Measurements from ENCODE around the gene EDNRA.
"Not testable (repeated sequence)": the region's sequence is repeated elsewhere in the genome, so short reads cannot be mapped to it uniquely, and the experiment has no call there.

EDNRA gene

GRCh38 chr4:147480891-147481576, at the start of gene EDNRA:
EDNRA (plus strand) TSS chr4:147481097; CDS start chr4:147485682, 4,585 bp downstream.
- Histone ChIP-seq H3K4me2 (ENCODE audit: low read depth, low read length, poor library complexity, severe bottlenecking) (no peak within 1 kb of the TSS), H3K4me3 (ENCODE audit: low read length, poor library complexity, severe bottlenecking) (no peak within 1 kb of the TSS), H3K9ac (ENCODE audit: low read depth, low read length, poor library complexity, severe bottlenecking) (no peak within 1 kb of the TSS), H3K79me2 (ENCODE audit: insufficient read depth, low read length) (no peaks in the 10 kb centered on the region), H4K20me1 (ENCODE audit: insufficient read depth, low read length, poor library complexity, severe bottlenecking) (no peaks in the 10 kb centered on the region), H3F3A (ENCODE audit: low read depth) (no peaks in the 10 kb centered on the region), H3K9me3 (ENCODE audit: insufficient read depth, low read depth, low read length) (no peaks in the 10 kb centered on the region), H3K9me2 (replicated peaks; ENCODE audit: low read depth, low read length) (0 out of 2 replicates have a peak, but pooled peaks cover 2% of the 10 kb centered on the region), H3K36me3 (ENCODE audit: insufficient read depth, low read length) (no peaks in the 10 kb centered on the region), H2AFZ (ENCODE audit: low read length) (no peak within 1 kb of the TSS), H3K4me1 (ENCODE audit: insufficient read depth, low read length, poor library complexity, severe bottlenecking) (no peaks in the 10 kb centered on the region), H3K27me3 (ENCODE audit: insufficient read depth, low read length, poor library complexity, severe bottlenecking) (no peaks in the 10 kb centered on the region)
- TF ChIP-seq EZH2phosphoT487 (IDR thresholded peaks at IDR 0.05; ENCODE audit: borderline replicate concordance), result no peak
- TF ChIP-seq, protein P1, sequence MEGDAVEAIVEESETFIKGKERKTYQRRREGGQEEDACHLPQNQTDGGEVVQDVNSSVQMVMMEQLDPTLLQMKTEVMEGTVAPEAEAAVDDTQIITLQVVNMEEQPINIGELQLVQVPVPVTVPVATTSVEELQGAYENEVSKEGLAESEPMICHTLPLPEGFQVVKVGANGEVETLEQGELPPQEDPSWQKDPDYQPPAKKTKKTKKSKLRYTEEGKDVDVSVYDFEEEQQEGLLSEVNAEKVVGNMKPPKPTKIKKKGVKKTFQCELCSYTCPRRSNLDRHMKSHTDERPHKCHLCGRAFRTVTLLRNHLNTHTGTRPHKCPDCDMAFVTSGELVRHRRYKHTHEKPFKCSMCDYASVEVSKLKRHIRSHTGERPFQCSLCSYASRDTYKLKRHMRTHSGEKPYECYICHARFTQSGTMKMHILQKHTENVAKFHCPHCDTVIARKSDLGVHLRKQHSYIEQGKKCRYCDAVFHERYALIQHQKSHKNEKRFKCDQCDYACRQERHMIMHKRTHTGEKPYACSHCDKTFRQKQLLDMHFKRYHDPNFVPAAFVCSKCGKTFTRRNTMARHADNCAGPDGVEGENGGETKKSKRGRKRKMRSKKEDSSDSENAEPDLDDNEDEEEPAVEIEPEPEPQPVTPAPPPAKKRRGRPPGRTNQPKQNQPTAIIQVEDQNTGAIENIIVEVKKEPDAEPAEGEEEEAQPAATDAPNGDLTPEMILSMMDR (conservative IDR thresholded peaks at IDR 0.05; ENCODE audit: low read length), result no peak

DNA sequence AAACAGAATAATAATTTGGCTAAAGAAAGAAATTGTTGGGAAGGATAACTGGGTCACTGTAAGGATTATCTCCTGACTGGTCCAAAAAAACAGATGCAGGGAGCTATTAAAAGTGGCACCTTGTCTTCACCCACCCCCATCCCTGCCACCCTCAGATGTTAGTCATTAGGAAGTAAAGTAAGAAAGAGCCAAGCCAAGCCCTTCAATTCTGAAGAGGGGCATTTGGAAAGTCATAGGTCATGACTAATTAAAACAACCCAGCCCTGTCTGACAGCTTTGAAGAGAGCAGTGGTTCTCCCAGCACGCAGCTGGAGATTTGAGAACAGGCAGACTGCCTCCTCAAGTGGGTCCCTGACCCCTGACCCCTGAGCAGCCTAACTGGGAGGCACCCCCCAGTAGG, 46.5 kb upstream of the EDNRA start:
- not testable (repeated sequence) for H3K79me2 ChIP-seq (ENCODE audit: insufficient read depth, low read length); H3K4me3 ChIP-seq (ENCODE audit: low read length, poor library complexity, severe bottlenecking); H3K4me2 ChIP-seq (ENCODE audit: low read depth, low read length, poor library complexity, severe bottlenecking); H3K4me1 ChIP-seq (ENCODE audit: insufficient read depth, low read length, poor library complexity, severe bottlenecking); H3F3A ChIP-seq (ENCODE audit: low read depth); H3K36me3 ChIP-seq (ENCODE audit: insufficient read depth, low read length); H3K27me3 ChIP-seq (ENCODE audit: insufficient read depth, low read length, poor library complexity, severe bottlenecking); H3K9me3 ChIP-seq (ENCODE audit: insufficient read depth, low read depth, low read length); H3K9ac ChIP-seq (ENCODE audit: low read depth, low read length, poor library complexity, severe bottlenecking); H4K20me1 ChIP-seq (ENCODE audit: insufficient read depth, low read length, poor library complexity, severe bottlenecking); H3K9me2 ChIP-seq (replicated peaks; ENCODE audit: low read depth, low read length); H2AFZ ChIP-seq (ENCODE audit: low read length)

DNA sequence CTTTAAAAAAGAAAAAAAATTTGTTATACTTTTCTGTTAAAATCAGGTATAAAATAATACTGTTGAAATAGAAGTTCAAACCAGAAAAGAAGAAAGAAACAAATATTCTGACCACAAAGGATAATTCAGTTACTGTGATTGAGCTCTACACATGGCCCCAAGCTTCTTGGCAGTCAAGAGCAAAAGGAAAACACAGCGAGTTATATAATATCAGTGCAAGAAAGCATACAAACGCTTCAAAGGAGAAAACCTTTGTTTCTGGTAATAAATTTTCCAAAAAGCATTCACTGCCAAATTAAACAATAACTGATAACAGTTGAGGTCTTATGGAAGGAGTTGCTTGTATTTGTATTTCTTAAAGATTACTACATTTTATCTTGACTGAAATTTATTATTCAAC, 40.5 kb upstream of the EDNRA start:
- Histone ChIP-seq H4K20me1 (ENCODE audit: insufficient read depth, low read length, poor library complexity, severe bottlenecking) (no peaks in the 10 kb centered on the region), H2AFZ (ENCODE audit: low read length) (no peak overlapping the region), H3F3A (ENCODE audit: low read depth) (no peaks in the 10 kb centered on the region), H3K4me3 (ENCODE audit: low read length, poor library complexity, severe bottlenecking) (no peak overlapping the region), H3K4me1 (ENCODE audit: insufficient read depth, low read length, poor library complexity, severe bottlenecking) (no peaks in the 10 kb centered on the region), H3K79me2 (ENCODE audit: insufficient read depth, low read length) (no peaks in the 10 kb centered on the region), H3K9me3 (ENCODE audit: insufficient read depth, low read depth, low read length) (no peaks in the 10 kb centered on the region), H3K9me2 (replicated peaks; ENCODE audit: low read depth, low read length) (no peaks in the 10 kb centered on the region), H3K9ac (ENCODE audit: low read depth, low read length, poor library complexity, severe bottlenecking) (no peak overlapping the region), H3K4me2 (ENCODE audit: low read depth, low read length, poor library complexity, severe bottlenecking) (no peak overlapping the region), H3K27me3 (ENCODE audit: insufficient read depth, low read length, poor library complexity, severe bottlenecking) (no peaks in the 10 kb centered on the region), H3K36me3 (ENCODE audit: insufficient read depth, low read length) (no peaks in the 10 kb centered on the region)
- TF ChIP-seq, protein P1 (conservative IDR thresholded peaks at IDR 0.05; ENCODE audit: low read length), result no peak
- no peak for TF ChIP-seq EZH2phosphoT487 (IDR thresholded peaks at IDR 0.05; ENCODE audit: borderline replicate concordance)

- Histone ChIP-seq H3K36me3 (ENCODE audit: insufficient read depth, low read length) (no peaks in the 10 kb centered on the region), H3K79me2 (ENCODE audit: insufficient read depth, low read length) (no peaks in the 10 kb centered on the region), H3K9me3 (ENCODE audit: insufficient read depth, low read depth, low read length) (no peaks in the 10 kb centered on the region), H3K4me1 (ENCODE audit: insufficient read depth, low read length, poor library complexity, severe bottlenecking) (no peaks in the 10 kb centered on the region), H3K27me3 (ENCODE audit: insufficient read depth, low read length, poor library complexity, severe bottlenecking) (no peaks in the 10 kb centered on the region), H3K4me3 (ENCODE audit: low read length, poor library complexity, severe bottlenecking) (no peak overlapping the region), H3K9me2 (replicated peaks; ENCODE audit: low read depth, low read length) (no peaks in the 10 kb centered on the region), H2AFZ (ENCODE audit: low read length) (no peak overlapping the region), H3K4me2 (ENCODE audit: low read depth, low read length, poor library complexity, severe bottlenecking) (no peak overlapping the region), H4K20me1 (ENCODE audit: insufficient read depth, low read length, poor library complexity, severe bottlenecking) (no peaks in the 10 kb centered on the region), H3F3A (ENCODE audit: low read depth) (no peaks in the 10 kb centered on the region), H3K9ac (ENCODE audit: low read depth, low read length, poor library complexity, severe bottlenecking) (no peak overlapping the region)
- TF ChIP-seq, protein P1 (conservative IDR thresholded peaks at IDR 0.05; ENCODE audit: low read length), result no peak
Measured at GRCh38 chr4:147447786-147448185, 33.1 kb upstream of the EDNRA start.

All from Loucy (cell line).